ENCODE data around the gene CBR3. TPM values are rescaled to one million over a fixed set of nuclear protein-coding genes. Genes with fewer than 3 reads are reported as not detected.

The CBR3 gene
- total and polyA plus RNA-seq, 2 of the 4 experiments (the other 2 are of a cell fraction): 13.4 to 15.4 TPM

- intact Hi-C loops (cut with micrococcal nuclease): no loop called here
- H2BK5ac ChIP-seq (ENCODE audit: low read depth, low read length, poor library complexity, severe bottlenecking): no peak overlapping the region
- peaks cover 15 to 61% of the 10 kb centered on the region in 2 experiments; a peak in 3 of 4 replicates for H3K79me1 ChIP-seq (ENCODE audit: low read depth in 1 of 2, low read length in 2 of 2)
- BruUV-seq (replicated peaks): no TSS peak
- TF ChIP-seq CTCF (conservative IDR thresholded peaks at IDR 0.05; ENCODE audit: low read depth, low read length) (no peak), CEBPB (IDR thresholded peaks at IDR 0.05; ENCODE audit: low read depth, low read length) (no peak), USF2 (IDR thresholded peaks at IDR 0.05; ENCODE audit: low read depth, low read length) (no peak), MXI1 (IDR thresholded peaks at IDR 0.05; ENCODE audit: borderline replicate concordance, low read depth, low read length) (no peak), BHLHE40 (IDR thresholded peaks at IDR 0.05; ENCODE audit: low read depth, low read length) (no peak), RAD21 (IDR thresholded peaks at IDR 0.05; ENCODE audit: low read length) (no peak), ELK1 (IDR thresholded peaks at IDR 0.05; ENCODE audit: borderline replicate concordance, low read depth, low read length) (no peak), RFX5 (IDR thresholded peaks at IDR 0.05; ENCODE audit: low read depth, low read length) (no peak), NFE2L2 (IDR thresholded peaks at IDR 0.05; ENCODE audit: low read depth, low read length) (no peak), FOS (IDR thresholded peaks at IDR 0.05; ENCODE audit: low read depth, low read length) (no peak), RCOR1 (IDR thresholded peaks at IDR 0.05; ENCODE audit: insufficient replicate concordance, low read length) (no peak), POLR2A (IDR thresholded peaks at IDR 0.05; ENCODE audit: low read depth, low read length) (no peak), SMC3 (IDR thresholded peaks at IDR 0.05; ENCODE audit: low read depth, low read length) (no peak), MAFK (IDR thresholded peaks at IDR 0.05; ENCODE audit: low read depth, low read length) (no peak), MAZ (IDR thresholded peaks at IDR 0.05; ENCODE audit: borderline replicate concordance, low read depth, low read length) (no peak), CHD1 (IDR thresholded peaks at IDR 0.05; ENCODE audit: low read depth, low read length) (no peak)
- no peak overlapping the region for H2AK5ac ChIP-seq (ENCODE audit: low read depth, low read length)
- H2AFZ ChIP-seq (replicated peaks; ENCODE audit: low read length, poor library complexity): no peak overlapping the region
- H2AK9ac ChIP-seq (replicated peaks; ENCODE audit: low read depth, low read length, poor library complexity): no peak overlapping the region
- no peak overlapping the region for H2BK15ac ChIP-seq (ENCODE audit: low read depth, low read length)
- H3K36me3 ChIP-seq (ENCODE audit: control insufficient read depth, insufficient read depth, low read length): peaks cover 8% of the 10 kb centered on the region
- H3K4ac ChIP-seq (ENCODE audit: low read depth, low read length): no peak overlapping the region
- H2BK120ac ChIP-seq (ENCODE audit: low read depth, low read length): no peak overlapping the region
- peaks cover 9% of the 10 kb centered on the region for H4K20me1 ChIP-seq (ENCODE audit: insufficient read depth, low read length)
- no peak for DNase-seq
- no peak for ATAC-seq (ENCODE audit: low read depth)
- H3K27ac ChIP-seq (ENCODE audit: insufficient read depth, low read length): no peak overlapping the region
- H3K9me1 ChIP-seq (ENCODE audit: insufficient read depth, low read length): peaks cover 31% of the 10 kb centered on the region
- in situ Hi-C loops (cut with MboI; ENCODE audit: low sequenced_read_pairs): no loop called here
- no peak overlapping the region for H4K8ac ChIP-seq (ENCODE audit: low read depth in 2 of 2, low read length in 2 of 2)
- POLR2A ChIA-PET (ENCODE audit: unreplicated experiment): no interaction called here
- WGBS, 2 experiments (ENCODE audit: extremely low coverage in 2 of 2, insufficient read length in 1 of 2): no CpG with 5 or more reads among the region's 4 CpGs
- CTCF ChIA-PET: interaction anchor here (0.6 kb wide), 1 partner anchor 73 kb away, joined by 6 read pairs; no protein-coding TSS in a partner anchor
- no peaks in the 10 kb centered on the region for H3K9me3 ChIP-seq (ENCODE audit: control insufficient read depth, insufficient read depth, low read length)
- H3K18ac ChIP-seq (ENCODE audit: low read depth, low read length): no peak overlapping the region
- dilution Hi-C loops (cut with HindIII; ENCODE audit: low sequenced_read_pairs, unreplicated experiment): no loop called here
- no peak overlapping the region for H4K5ac ChIP-seq (ENCODE audit: low read depth, low read length)
- no peak overlapping the region for H4K91ac ChIP-seq (ENCODE audit: insufficient read depth, low read depth, low read length)
- no peak overlapping the region for H3K23ac ChIP-seq (ENCODE audit: low read depth, low read length)
- no peak overlapping the region for H3K4me2 ChIP-seq (ENCODE audit: low read depth, low read length)
- H3K56ac ChIP-seq (ENCODE audit: extremely low read depth, insufficient read depth, low read length): no peak overlapping the region
- no peaks in the 10 kb centered on the region for H3K27me3 ChIP-seq (ENCODE audit: control insufficient read depth, insufficient read depth, low read length)
- H2BK20ac ChIP-seq (ENCODE audit: low read depth, low read length): no peak overlapping the region
- H3K4me1 ChIP-seq (ENCODE audit: control insufficient read depth, insufficient read depth, low read length): peaks cover 15% of the 10 kb centered on the region
- no peak overlapping the region for H3K9ac ChIP-seq (ENCODE audit: low read depth, low read length)
- no peak overlapping the region for H3K4me3 ChIP-seq (ENCODE audit: insufficient read depth, low read depth, low read length)
- H3K14ac ChIP-seq (replicated peaks; ENCODE audit: low read depth, low read length): no peak overlapping the region
Observed at GRCh38 chr21:36167541-36167940, 32.7 kb downstream of the CBR3 start.
